Tracheal epithelial cell (primary cell): ENCODE measurements around the gene CLEC11A. TPM values are rescaled to one million over a fixed set of nuclear protein-coding genes. Genes with fewer than 3 reads are reported as not detected.

Source experiments
- total RNA-seq: library from RNA; depleted of rRNA; stranded (reverse); fragments of >200 nt; gene quantifications from 2 replicates; pipeline ENCODE4 v1.2.1, GENCODE V29; 2014

Gene CLEC11A, protein sequence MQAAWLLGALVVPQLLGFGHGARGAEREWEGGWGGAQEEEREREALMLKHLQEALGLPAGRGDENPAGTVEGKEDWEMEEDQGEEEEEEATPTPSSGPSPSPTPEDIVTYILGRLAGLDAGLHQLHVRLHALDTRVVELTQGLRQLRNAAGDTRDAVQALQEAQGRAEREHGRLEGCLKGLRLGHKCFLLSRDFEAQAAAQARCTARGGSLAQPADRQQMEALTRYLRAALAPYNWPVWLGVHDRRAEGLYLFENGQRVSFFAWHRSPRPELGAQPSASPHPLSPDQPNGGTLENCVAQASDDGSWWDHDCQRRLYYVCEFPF
- total RNA-seq: not detected in 2 replicates

GRCh38 chr19:50723069-50723468 is at the start of gene CLEC11A:
Gene CLEC11A, plus strand, starts transcription at chr19:50723364. Its CDS starts 162 bp downstream, at chr19:50723526.

DNA sequence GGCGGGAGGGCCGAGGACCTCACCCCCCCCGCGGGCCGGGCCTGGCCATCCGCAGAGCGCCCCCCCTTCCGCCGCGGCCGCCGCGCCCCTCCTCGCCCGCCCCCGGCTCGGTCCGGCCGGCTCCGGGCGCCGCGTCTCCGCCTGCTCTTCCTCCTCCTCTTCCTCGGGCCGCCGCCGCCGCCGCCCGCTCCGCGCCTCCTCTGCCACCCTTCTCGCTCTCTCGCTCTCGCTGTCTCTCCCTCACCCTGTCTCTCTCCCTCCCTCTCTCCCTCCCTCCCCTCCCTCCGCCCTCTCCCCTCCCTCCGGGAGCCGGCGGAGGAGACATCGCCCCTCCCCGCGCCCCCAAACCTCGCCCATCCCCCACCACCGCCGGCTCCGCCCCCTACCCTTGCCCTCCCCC is 3.6 kb upstream of the CLEC11A start, which contains the start of gene SHANK1:
Gene SHANK1 (minus strand): TSS at position 237 of the 400 bp plus-strand sequence. CDS start 2,883 bp downstream, outside the sequence.

GRCh38 chr19:50770164-50770563 is 47.0 kb downstream of the CLEC11A start, which contains the start of gene GPR32:
Gene GPR32, plus strand, starts transcription at chr19:50770464. Its CDS starts 137 bp downstream, at chr19:50770601.

Other genes starting within 250 kb of the CLEC11A start
- gene EMC10, start 246.9 kb upstream of the CLEC11A start, total RNA-seq: 29.4 and 47.2 TPM in 2 replicates
- 0.21 TPM in 1 of 2 replicates, not detected in the other for gene GARIN5A, start 246.5 kb upstream of the CLEC11A start, total RNA-seq
- 11.1 and 22.7 TPM in 2 replicates for gene JOSD2, start 212.2 kb upstream of the CLEC11A start, total RNA-seq
- gene ASPDH, start 209.5 kb upstream of the CLEC11A start, total RNA-seq: not detected in 2 replicates
- not detected in 2 replicates for gene LRRC4B, start 154.9 kb upstream of the CLEC11A start, total RNA-seq
- gene SYT3, start 83.5 kb upstream of the CLEC11A start, total RNA-seq: not detected in 2 replicates
- 0.72 TPM in 1 of 2 replicates, not detected in the other for gene C19orf81, start 73.9 kb upstream of the CLEC11A start, total RNA-seq
- not detected in 2 replicates for gene SHANK1, start 3.6 kb upstream of the CLEC11A start, total RNA-seq
- gene GPR32, start 47.1 kb downstream of the CLEC11A start, total RNA-seq: not detected in 2 replicates
- not detected in 2 replicates for gene ACP4, start 67.1 kb downstream of the CLEC11A start, total RNA-seq
- gene KLK1, start 100.4 kb downstream of the CLEC11A start, total RNA-seq: 0.24 TPM in 1 of 2 replicates, not detected in the other
- not detected in 2 replicates for gene KLK15, start 110.2 kb downstream of the CLEC11A start, total RNA-seq
- under 0.01 and 0.43 TPM in 2 replicates for gene KLK3, start 131.6 kb downstream of the CLEC11A start, total RNA-seq
- not detected in 2 replicates for gene KLK2, start 150.1 kb downstream of the CLEC11A start, total RNA-seq
- gene KLK4, start 188.0 kb downstream of the CLEC11A start, total RNA-seq: not detected in 2 replicates
- 1.7 and 23.6 TPM in 2 replicates for gene KLK5, start 229.7 kb downstream of the CLEC11A start, total RNA-seq
- 0.85 and 3.1 TPM in 2 replicates for gene KLK6, start 246.2 kb downstream of the CLEC11A start, total RNA-seq